ENCODE measurements around the gene EPHB2. TPM values are rescaled to one million over a fixed set of nuclear protein-coding genes. Genes with fewer than 3 reads are reported as not detected.
"Not testable (repeated sequence)": the region's sequence is repeated elsewhere in the genome, so short reads cannot be mapped to it uniquely, and the experiment has no call there.

Gene EPHB2
- polyA plus RNA-seq, 4 donors, result 12.4 to 67.9 (median 14.5) TPM

DNA sequence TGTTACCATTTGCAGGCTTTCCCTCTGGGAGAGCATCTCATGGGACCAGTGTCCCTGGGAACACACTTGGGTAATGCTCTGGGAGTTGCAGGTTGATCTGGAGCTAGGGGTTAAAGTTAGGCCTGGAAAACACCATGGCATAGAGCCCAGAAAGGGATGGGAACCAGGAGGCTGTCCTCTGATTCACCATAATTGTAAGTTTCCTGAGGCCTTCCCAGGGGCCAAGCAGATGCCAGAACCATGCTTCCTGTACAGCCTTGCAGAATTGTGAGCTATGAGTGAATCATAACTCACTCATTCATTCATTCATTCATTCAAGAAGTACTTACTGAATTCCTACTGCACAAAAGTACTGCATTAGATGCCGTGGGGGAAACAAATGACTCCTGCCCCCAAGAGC is 212.0 kb downstream of the EPHB2 start:
- DNase-seq (ENCODE audit: low read depth in 4 of 4, low spot score in 3 of 4), result no peak

DNA sequence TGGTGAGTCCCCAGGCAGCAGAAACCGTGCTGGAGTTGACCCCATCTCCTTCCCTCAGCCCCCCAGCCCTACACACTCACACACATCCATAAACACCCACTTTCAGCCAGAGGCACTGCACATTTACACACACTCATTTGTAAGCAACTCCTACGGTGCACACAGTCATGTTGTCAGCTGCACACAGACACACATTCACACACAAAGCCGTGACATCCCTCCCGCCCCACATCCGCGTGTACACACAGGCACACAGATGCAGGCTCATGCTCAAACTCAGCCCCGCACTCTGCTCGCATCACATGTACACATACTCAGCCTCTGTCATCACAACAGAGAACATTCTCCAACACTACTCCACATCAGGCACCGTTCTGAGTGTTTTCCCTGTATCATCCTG is 214.5 kb downstream of the EPHB2 start:
- DNase-seq (ENCODE audit: low read depth in 4 of 4, low spot score in 3 of 4), result no peak

DNA sequence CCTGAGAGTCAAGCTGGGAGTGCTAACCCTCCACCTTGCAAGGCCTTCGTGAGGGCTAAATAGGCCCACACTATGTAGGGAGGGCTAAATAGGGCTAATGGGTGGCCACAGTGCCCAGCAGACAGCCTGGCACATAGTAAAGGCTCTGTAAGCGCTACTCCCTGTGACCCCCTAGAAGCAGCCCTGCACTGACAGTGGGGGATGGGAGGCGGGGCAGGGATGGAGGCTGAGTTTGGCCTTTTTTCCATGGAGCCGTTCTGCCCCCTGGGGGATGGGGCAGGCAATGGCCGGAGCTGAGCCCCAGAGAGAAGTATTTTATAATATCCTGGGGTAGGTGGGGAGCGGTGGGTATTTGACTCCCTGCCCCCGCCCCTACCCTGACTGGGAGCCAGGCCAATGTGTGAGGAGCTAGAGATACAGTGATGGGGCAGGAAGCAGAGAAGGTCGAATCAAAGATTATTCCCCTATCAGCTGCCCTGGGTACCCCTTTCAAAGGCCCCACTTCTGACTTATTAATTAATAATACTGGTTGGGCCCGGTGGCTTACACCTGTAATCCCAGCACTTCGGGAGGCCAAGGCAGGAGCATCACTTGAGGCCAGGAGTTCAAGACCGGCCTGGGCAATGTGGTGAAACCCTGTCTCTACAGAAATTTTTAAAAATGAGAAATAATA is 219.7 kb downstream of the EPHB2 start:
- DNase-seq (ENCODE audit: low read depth in 4 of 4, low spot score in 3 of 4), result no peak

DNA sequence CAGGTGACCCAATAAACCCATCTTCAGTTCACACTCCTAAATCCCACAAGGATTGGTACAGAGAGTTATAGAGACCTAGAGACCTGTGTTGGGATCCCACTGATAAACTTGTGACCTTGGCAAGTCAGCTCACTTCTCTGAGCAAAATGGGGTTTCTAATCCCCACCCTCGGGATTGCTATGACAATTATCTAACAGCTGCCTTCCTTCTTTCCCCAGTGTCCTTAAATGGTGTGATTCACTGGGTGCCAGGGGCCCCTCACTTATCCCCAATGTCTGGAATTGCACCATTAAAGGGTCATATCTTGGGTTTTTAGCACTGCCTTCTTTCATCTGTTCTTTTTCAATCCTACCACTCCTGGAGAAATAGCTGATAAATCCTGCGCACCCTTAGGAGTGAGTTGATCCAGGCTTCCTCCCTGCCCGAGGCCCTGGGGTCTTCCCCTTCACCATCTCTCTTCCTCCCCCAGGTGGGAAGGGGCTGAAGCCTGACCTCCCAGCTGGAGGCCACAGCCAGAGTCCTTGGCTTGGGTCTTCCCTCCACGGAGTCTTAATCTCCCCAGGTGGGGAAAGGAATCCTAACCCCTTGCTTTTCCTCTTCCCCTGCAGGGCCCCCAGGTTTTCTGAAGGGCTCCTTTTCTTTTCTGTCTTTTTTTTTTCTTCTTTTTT is 222.3 kb downstream of the EPHB2 start:
- no peak for DNase-seq (ENCODE audit: low read depth in 4 of 4, low spot score in 3 of 4)

DNA sequence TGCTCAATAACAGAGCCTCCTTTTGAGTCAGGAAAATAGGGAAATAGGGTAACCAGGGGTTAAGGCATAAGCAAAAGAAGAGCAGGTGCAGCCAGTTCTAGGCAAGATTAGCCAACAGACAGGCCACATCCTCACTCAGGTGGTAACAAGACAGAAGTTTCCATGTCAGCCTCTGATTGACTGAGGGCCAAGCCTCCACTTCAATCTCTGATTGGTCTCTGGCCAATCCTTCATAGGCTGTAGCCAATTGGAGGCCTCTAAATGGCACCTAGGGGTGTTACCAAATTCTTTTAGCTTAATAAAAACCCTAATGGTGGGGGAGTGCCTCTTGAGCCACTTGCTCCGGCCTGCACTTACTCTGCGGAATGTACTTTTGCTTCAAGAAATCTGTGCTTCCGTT is 224.8 kb downstream of the EPHB2 start:
- DNase-seq (ENCODE audit: low read depth in 4 of 4, low spot score in 3 of 4), result no peak

DNA sequence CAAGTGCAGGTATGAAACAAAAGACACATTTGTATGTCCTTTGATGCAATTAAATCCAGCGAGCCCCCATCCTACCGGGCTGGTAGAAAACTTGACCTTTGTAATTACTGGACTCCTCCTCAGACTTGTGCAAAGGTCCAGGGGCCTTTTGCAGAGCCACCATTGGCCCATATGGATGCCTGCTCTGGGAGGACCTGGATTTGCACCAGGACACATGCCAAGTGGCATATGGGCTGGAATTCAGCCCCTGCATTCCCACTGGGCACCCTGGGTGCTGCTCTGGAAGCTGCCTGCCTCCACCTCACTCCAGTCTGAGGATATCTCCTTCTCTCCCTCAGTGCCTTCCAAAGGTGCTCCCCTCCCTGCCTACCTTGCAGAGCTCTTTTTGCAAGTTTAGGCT is 226.0 kb downstream of the EPHB2 start:
- no peak for DNase-seq (ENCODE audit: low read depth in 4 of 4, low spot score in 3 of 4)

DNA sequence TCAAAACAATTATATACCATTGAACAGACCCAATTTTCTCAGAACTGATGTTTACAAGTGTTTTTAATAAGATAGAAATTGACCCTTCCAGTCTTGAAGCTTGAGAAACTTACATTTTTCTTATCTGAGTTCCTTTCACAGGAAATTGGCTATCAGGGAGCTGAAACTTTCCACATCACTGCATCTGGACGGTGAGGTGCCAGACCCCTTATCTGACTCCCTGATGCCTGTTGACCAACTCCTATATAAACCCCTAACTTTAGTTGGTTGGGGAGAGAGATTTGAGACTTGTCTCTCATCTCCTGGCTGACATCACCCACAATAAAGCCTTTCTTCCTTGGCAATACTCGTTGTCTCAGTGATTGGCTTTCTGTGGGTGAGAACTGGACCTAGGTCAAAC is 230.6 kb downstream of the EPHB2 start:
- DNase-seq (ENCODE audit: low read depth in 4 of 4, low spot score in 3 of 4), result no peak

DNA sequence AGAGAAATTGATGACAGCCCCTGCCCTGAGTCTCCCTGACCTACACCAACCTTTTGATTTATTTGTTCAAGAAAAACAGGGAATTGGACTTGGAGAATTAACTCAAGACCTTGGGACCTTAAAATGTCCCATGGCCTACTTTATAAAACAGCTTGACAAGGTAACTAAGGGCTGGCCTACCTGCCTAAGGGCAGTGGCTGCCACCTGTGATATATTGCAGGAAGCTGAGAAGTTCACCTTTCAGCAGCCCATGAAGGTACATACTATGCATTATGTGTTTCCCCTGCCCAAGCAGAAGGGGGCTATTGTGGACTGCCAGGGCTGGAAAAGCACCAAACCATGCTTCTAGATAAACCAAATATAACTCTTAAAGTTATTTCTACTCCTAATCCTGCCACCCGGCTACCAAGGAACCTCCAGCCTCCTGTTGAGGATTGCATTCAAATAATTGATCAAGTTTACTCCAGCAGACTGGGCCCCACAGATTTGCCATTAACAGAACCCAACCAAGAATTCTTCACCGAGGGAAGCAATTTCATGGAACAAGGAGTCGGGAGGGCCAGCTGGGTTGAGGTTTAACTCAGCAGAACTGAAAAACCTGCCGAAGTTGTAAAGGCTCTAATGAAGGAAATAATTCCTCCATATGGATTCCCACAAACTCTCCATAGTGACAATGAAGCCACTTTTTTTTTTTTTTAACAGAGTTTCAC is 233.9 kb downstream of the EPHB2 start:
- no peak for DNase-seq (ENCODE audit: low read depth in 4 of 4, low spot score in 3 of 4)

DNA sequence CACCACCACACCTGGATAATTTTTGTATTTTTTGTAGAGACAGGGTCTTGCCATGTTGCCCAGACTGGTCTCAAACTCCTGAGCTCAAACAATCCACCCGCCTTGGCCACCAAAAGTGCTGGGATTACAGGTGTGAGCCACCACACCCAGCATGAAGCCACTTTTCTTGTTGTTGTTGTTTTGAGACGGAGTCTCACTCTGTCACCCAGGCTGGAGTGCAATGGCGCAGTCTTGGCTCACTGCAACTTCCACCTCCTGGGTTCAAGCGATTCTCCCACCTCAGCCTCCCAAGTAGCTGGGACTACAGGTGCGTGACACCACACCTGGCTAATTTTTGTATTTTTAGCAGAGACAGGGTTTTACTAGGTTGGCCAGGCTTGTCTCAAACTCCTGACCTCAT is 234.5 kb downstream of the EPHB2 start:
- DNase-seq (ENCODE audit: low read depth in 4 of 4, low spot score in 3 of 4), result not testable (repeated sequence)

DNA sequence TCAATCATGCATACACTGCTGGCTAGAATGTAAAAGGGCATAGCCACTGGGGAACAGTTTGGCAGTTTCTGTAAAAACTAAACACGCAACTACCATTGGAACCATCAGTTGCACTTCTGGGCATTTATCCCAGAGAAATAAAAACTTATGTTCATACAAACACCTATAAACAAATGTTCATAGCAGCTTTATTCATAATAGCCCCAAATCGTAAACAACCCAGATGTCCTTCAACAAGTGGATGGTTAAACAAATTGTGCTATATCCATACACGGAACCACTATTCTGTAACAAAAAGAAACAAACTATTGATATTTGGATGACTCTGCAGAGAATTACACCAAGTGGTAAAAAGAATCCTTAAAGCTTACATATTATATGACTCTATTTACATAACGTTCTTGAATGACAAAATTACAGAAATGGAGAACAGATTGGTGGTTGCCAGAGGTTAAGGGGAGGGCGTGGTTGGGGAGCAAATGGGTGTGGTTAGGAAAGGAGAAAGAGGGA is 239.2 kb downstream of the EPHB2 start:
- DNase-seq (ENCODE audit: low read depth in 4 of 4, low spot score in 3 of 4), result no peak

DNA sequence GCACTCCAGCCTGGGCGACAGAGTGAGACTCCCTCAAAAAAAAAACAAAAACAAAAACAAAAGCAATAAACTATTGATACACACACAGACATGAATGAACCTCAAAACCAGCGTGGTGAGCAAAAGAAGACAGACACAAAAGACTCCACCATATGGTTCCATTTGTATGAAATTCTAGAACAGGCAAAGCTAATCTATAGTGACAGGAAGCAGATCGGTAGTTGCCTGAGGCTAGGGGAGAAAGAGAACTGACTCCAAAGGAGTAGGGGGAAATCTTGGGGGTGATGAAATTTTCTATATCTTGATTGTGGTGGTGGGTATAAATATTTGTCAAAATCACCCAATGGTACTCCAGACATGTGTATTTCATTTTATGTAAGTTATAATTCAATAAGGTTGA is 241.2 kb downstream of the EPHB2 start:
- no peak for DNase-seq (ENCODE audit: low read depth in 4 of 4, low spot score in 3 of 4)

DNA sequence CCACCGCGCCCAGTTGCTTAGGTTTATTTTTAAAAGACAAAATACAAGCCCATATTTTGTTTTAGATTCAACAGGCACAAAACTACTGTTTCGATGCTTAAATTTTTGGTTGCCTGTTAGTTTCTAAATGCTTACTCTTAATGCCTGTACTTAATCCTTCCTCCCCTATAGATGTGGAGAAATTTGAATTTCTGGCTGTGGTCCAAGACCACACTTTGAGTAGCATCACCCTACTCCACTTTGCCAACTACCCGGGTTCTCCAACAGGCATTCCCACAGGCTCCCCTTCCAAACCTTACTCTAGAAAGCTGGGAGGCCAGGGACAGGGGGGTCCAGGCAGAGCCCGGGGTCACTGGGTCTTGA is 242.0 kb downstream of the EPHB2 start:
- DNase-seq (ENCODE audit: low read depth in 4 of 4, low spot score in 3 of 4), result no peak

DNA sequence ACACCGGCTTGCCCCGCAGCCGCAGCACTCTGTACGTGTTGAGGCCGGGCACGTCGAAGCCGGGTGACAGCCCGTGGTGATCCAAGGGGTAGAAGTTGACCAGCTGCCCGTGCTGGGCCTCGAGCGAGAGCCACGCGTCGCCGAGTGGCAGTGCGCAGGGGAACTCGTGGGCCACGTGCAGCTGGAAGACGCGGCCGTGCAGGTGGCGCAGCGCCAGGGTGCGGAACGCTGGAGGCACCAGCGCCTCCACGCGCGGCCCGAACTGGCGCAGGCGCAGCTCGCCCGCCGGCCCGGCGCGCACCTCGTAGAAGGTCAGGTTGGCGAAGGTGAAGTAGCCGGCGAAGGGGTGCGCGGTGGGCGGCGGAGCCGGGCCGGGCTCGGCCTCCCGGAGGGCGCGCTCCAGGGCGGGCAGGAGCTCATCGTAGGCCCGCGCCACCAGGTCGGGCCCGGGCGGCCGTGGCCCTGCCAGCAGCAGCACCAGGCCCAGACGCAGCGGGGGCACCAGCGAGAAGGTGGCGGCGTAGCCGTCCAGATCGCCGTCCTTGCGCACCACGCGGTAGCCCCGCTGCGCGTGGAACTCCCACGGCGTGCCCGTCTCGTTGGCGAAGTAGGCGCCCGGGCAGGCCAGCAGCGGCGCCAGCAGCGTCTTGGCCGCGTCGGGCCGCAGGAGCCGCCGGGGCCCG is 242.6 kb downstream of the EPHB2 start:
- no peak for DNase-seq (ENCODE audit: low read depth in 4 of 4, low spot score in 3 of 4)

DNA sequence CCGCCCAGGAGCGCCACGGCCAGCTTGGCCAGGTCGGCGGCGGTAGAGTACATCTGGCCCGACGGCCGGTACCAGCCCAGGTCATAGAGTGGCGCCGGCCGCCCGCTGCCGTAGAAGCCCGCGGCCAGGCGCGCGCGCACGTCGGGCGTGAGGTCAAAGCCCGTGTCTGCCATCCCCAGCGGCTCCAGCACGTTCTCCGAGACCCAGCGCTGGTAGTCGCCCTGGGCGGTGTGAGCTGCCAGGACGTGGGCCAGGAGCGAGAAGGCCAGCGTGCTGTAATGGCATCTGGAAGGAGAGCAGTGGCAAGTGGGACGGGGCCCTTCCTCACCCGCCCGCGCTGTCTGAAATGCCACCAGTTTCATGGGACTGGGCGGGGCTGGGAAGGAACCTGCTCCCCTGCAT is 243.1 kb downstream of the EPHB2 start:
- no peak for DNase-seq (ENCODE audit: low read depth in 4 of 4, low spot score in 3 of 4)

DNA sequence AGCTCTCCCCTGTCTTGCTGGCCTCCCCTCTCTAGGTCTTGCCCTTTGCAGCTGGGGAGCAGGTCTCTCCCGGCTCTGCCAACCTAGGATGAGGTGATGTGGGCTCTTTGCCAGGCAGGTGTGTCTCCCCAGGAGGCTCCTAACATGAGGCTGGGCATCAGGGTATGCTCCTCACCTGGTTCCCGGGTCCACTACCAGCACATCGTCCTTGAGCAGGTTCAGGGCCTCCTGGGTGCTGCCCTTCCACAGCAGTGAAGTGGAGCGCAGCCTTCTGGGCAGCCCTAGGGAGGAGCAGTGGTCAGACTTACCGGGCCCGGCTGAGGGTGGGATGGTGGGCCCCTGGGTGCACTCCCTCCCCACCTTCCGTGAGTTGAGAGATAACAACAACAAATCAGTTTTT is 244.5 kb downstream of the EPHB2 start:
- DNase-seq (ENCODE audit: low read depth in 4 of 4, low spot score in 3 of 4), result no peak

DNA sequence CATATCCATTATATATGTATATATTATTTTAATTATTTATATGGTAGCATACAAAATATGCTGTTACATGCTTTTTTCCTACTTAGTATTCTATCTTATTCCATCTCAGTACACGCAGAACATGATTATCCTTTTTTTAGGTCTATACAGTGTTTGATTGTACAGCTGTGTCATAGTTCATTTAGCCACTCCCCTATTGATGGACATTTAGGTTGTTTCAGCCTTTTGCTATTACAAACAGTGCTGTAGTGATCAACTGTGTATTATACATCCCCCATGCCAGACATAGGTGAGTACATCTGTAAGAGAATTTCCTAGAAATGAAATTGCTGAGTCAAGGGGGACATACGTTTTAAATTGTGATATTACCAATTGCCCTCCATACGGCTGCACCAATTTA is 246.4 kb downstream of the EPHB2 start:
- DNase-seq (ENCODE audit: low read depth in 4 of 4, low spot score in 3 of 4), result no peak

DNA sequence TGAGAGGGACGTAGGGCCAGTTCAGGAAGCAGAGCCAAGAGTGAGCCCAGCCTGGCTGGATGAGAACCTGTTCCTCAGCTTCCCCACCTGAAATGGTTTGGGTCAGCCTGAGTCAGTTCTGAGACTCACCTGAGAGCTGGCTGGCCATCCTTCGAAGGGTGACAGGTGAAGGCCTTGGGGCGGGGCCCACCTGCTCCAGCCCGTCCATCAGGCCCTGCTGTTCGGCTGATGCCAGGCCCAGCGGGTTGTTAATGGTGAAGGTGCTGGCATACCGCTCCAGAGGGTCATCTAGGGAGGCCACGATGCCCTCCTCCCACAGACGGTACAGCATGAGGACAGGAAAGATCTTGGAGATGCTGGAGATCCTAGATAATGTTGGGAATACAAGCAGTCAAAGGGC is 247.9 kb downstream of the EPHB2 start:
- no peak for DNase-seq (ENCODE audit: low read depth in 4 of 4, low spot score in 3 of 4)

DNA sequence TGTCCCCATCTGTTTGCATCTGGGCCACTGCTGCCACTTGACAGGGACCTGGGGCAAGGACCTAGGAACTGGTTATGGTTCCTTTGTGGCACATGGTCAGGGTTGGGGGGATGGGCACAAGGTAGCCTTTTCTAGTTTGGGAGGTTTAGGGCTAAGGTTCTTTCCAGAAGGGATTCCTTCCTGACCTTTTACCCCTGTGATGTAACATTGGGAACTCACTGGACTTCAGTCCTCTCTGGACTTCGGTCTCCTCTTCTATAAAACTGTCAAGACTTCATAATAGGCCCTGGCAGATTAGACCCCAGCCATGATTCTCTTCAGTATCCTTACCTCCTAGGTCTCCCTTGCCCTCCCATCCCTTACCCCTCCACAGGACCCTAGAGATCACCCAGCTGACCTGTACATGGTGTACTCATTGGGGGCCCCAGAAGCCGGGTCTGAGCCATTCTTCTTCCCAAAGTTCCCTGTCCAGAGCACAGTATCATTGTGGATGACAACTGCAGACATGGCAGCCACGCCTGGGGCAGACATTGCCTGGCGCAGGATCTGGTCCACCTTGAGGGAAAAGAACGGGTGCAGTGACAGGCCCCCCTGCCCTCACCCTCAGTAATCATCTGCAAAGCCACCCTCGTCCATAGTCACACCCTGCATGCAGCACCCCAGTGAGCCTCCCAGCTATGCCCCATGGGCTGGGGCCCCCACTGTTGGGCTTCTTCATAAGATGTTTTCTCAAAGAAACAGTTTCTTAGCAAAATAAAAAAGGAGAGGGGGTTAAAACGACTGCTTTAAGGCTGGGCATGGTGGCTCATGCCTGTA is 249.1 kb downstream of the EPHB2 start:
- DNase-seq (ENCODE audit: low read depth in 4 of 4, low spot score in 3 of 4), result no peak

DNA sequence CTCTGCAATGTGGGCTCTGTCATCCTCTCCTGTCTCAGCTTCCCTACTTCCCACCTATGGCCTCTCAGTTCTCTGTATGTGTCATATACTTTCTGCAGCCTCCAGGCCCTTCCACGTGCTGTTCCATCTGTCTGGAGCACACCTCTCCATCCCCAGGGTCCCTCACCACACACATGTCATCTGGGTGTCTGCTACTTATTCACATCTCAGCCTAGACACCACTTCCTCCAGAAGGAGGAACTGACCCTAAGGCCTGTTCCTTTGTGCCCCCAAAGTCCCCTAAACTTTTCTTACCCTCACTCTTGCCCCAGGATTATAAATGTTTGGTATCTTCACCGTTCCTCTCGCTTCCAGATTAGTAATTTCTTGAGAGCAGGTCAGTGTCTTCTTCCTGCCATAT is 251.9 kb downstream of the EPHB2 start:
- no peak for DNase-seq (ENCODE audit: low read depth in 4 of 4, low spot score in 3 of 4)

DNA sequence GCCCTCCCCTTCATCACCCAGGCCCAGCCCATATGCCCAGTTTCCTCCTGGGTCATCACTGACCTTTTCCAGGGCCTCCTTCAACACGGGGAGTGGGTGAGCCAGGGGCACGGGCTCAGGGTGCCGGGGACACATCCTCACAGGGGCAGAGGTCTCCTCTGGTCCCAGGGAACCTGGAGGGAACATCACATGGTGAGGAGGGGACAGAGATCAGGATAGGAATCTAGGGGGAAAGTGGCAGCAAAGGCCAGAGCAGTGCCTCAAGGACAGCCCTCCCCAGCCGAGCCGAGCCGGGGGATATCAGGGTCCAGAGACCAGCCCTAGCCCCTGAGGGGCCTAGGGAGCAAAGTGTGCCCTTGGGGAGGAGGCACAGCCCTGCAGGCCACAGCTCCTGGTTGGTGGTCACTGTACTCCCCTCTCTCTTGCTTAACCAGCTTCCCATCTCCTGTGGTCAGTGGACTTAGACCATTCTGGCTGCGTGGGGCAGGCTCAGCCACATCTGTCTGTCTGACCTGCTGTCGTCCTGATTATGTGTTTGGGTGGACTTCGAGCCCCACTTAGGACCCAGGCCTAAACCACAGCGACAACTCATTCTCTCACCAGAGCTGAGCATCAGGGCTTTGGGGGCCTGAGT is 252.5 kb downstream of the EPHB2 start:
- no peak for DNase-seq (ENCODE audit: low read depth in 4 of 4, low spot score in 3 of 4)
